K562 (cell line): ENCODE data around the gene DISC1. TPM values are rescaled to one million over a fixed set of nuclear protein-coding genes. Genes with fewer than 3 reads are reported as not detected.

Experiments
- DLX4 ChIP-seq: fragments of 250-450 bp; sonication (Bioruptor Pico); IDR thresholded peaks from 2 replicates; pipeline ENCODE4 v1.6.1; 2021; ENCODE audit warnings: mild to moderate bottlenecking
- MBD1 ChIP-seq: fragments of 250-450 bp; sonication (Bioruptor Pico); IDR thresholded peaks from 2 replicates; pipeline ENCODE4 v1.8.0; 2022; ENCODE audit warnings: inconsistent platforms
- NCOA1 ChIP-seq: fragments of 450-650 bp; IDR thresholded peaks from 2 replicates; pipeline ENCODE4 v1.6.1; 2016; ENCODE audit warnings: low read depth
- SAFB ChIP-seq: fragments of 200-400 bp; formaldehyde crosslinking; IDR thresholded peaks from 2 replicates; pipeline ENCODE4 v1.6.1; 2017; ENCODE audit warnings: low read depth, low read length, borderline replicate concordance
- polyA plus RNA-seq, 8 experiments: library from polyadenylated mRNA; depleted of rRNA in 4 of 8; stranded (reverse) in 5 of 8; unstranded in 3 of 8; fragments of >200 nt; fragmentation: Nextera tagmentation in 2 of 8; fragmentation: Illumina TruSeq in 1 of 8; extraction: Ambion mirVana in 2 of 8; extraction: Trizol in 1 of 8; gene quantifications; 2 replicates each; pipeline versions ENCODE4 v1.2.1 to v1.2.3, GENCODE V29; 2011 to 2014; ENCODE audit warnings: inconsistent platforms in 1 of 8, missing spikeins in 1 of 8
- total RNA-seq, 7 experiments: library from RNA; depleted of rRNA in 6 of 7; stranded (reverse); fragments of >200 nt in 6 of 7; fragmentation: Illumina TruSeq in 2 of 7; extraction: Trizol in 2 of 7; gene quantifications; 2 replicates each; pipeline versions ENCODE4 v1.2.1 to v1.2.3, GENCODE V29; 2011 to 2021; ENCODE audit warnings: low replicate concordance in 1 of 7
- TF ChIP-seq, protein P1 (sequence below): sonication (generic); formaldehyde crosslinking; IDR thresholded peaks from 2 replicates; pipeline ENCODE4 v1.9.0; 2022; ENCODE audit warnings: mild to moderate bottlenecking, missing genetic modification reagents
- TF ChIP-seq, protein P2 (sequence below), 2 experiments: IDR thresholded peaks in 1 of 2; conservative IDR thresholded peaks in 1 of 2; 2 replicates each; pipeline ENCODE4 v1.6.1; 2016; ENCODE audit warnings: low read depth in 2 of 2, mild to moderate bottlenecking in 1 of 2, missing compliant biosample characterization in 1 of 2, missing genetic modification characterization in 1 of 2, moderate library complexity in 1 of 2

Gene DISC1
- total and polyA plus RNA-seq, 9 of the 15 experiments (the other 6 are each of a cell fraction or from before 2014, with no cell fraction given): 0.01 to 0.11 (median 0.08) TPM; not detected in 1

GRCh38 chr1:231925864-231926263 is 299.3 kb downstream of the DISC1 start (continued):
- TF ChIP-seq SAFB (no peak), NCOA1 (no peak), MBD1 (no peak), DLX4 (CRISPR knock-in tag) (no peak)
- TF ChIP-seq, protein P1, sequence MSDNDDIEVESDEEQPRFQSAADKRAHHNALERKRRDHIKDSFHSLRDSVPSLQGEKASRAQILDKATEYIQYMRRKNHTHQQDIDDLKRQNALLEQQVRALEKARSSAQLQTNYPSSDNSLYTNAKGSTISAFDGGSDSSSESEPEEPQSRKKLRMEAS: no peak
- TF ChIP-seq, protein P2, sequence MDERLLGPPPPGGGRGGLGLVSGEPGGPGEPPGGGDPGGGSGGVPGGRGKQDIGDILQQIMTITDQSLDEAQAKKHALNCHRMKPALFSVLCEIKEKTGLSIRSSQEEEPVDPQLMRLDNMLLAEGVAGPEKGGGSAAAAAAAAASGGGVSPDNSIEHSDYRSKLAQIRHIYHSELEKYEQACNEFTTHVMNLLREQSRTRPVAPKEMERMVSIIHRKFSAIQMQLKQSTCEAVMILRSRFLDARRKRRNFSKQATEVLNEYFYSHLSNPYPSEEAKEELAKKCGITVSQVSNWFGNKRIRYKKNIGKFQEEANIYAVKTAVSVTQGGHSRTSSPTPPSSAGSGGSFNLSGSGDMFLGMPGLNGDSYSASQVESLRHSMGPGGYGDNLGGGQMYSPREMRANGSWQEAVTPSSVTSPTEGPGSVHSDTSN (CRISPR knock-in tag; IDR thresholded peaks at IDR 0.05; ENCODE audit: low read depth): no peak
- TF ChIP-seq, protein P2 (tag; conservative IDR thresholded peaks at IDR 0.05; ENCODE audit: low read depth): no peak
